SK-N-DZ (cell line): ENCODE results near the gene ACTRT2.

Source experiments
- DNase-seq: peaks from one replicate; pipeline ENCODE4 v3.0.0-alpha.2; 2015; ENCODE audit warnings: low spot score

Gene ACTRT2

DNA sequence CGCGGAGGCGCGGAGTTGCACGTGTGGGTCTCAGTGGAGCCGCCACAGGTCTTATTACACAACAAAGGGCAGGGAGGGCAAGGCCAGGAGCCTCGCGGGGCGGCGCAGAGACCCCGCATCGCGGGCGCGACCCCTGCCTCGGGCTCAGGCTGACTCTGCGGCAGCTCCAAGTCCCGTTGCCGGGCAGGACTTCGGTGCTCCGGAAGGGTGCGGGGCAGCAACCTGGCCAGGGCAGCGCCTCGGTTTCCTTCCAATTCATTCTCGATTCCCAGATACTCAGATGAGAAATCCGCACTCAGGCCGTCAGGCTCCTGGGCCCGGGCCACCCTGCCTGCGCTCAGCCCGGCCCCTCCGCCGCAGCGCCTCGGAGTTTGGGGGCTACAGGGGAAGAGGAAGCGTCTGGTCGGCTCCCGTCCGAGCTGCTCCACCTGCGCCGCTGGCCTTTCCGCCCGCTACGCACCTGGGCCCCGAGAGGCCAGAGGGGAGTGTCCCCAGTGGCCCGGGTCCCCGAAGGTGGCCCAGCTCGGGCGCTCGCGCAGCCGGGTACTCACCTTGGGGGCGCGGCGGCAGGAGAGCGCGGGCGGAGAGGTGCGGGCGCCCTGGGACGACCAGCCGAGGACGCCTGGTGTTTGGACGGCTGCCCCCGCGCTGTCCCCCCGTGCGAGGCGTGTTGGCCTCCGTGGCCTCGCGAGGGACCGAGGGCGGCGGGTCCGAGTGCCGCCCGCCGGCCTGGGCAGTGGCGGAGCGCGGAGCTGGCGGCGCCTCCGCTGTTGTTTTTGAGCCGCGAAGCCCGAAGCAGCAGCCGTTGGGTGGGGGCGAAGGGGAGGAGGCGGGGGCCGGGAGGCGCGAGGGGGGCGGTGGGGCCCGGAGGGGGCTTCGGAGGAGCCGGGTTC lies 46.6 kb downstream of the ACTRT2 start:
- no peak for DNase-seq

- no peak for DNase-seq
Observed at GRCh38 chr1:3068564-3069431, 47.5 kb downstream of the ACTRT2 start, which contains the start of gene PRDM16. PRDM16 (plus strand) TSS chr1:3069203; CDS start chr1:3069260, 57 bp downstream.

DNA sequence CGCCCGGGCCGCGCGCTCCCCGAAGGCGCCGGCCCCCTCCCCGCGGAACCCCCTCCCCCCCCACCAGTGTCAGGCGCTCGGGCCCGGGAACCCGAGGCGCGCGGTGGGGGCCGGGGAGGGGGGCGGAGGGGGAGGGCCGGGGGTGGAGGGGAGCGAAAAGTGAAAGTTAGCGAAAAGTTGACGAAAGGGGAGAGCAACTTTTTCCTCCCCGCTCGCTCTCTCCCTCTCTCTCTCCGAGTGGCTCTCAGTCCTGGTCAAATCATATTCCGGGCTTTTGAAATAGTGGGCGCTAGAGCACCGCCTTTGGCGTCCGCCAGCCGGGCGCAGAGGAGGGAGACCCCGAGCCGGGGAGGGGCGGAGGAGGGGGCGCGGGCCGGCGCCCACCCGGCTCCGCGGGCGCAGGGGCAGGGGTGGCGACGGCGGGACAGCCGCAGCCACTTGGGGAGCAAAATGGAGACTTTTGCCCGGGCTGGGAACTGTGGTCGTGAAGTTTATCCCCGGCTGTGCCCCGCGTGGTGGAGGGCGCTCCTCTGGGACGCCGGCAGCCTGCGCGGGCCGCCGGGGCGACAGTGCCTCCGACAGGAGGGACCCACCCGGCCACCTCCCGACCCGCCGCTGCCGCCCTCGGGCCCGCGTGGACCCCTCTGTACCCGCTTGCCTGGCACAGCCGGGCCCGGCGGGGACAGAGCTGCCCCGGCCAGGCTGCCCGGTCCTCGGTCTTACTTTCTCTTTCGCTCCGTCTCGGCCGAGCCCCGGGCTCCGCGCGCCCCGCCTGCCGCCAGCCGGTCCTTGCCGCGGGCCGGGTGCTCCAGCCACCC lies 48.4 kb downstream of the ACTRT2 start:
- no peak for DNase-seq

DNA sequence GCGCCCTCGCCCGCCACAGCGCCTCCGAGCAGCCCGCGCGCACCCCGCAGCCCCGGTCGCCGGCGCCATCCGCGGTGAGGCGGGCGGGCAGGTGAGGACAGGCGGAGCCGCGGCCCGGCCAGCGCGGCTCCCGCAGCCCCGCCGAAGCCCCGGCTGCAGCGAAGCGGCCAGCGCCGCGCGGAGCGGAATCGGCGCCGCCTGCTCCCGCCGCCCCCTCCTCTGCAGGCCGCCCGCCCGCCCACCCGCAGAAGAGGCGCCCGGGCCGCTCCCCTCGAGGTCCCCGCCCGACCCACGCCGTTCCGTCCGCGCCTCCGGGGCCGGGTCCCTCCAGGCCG lies 49.0 kb downstream of the ACTRT2 start:
- no peak for DNase-seq

- DNase-seq: no peak
Observed at GRCh38 chr1:3070644-3071564, 49.6 kb downstream of the ACTRT2 start.

DNA sequence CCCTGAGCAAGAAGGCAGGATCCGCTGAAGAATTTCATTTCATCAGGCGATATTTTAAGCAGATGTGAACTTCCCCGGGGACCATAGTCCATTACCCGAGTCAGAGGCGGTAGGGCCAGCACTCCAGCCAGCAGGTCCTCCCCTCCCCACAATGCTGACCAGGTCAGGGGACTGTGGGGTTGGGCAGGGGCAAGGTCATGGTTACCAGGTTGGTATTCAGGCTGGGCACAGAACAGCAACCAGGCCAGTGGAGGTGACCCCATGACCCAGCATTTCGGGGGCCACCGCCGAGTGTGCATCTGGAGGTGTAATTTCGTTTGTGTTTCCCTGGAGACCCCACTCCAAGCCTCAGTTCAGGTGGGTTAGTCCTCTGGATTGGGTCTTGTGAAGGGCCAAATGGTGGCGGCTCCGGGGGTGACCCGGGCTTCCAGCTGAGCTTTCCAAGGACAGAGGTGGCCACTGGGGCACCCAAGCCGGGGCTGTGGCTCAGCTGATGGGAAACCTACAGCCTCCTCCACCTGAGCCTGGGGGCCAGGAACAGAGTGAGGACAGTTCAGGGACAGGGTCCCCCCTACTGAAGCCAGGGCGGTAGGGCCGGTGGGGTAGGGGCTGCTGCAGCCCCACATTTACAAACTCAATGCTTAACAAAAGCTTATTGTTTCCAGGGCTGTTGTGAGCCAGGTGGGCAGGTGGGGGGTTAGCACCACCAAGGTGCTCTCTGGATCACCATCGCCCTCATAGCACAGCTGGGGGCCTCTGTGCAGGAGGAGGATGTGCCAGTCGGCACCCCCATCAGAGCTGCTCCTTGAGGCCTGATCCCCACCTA lies 50.5 kb downstream of the ACTRT2 start:
- no peak for DNase-seq
